Measurements from ENCODE around the gene USP3. TPM values are rescaled to one million over a fixed set of nuclear protein-coding genes. Genes with fewer than 3 reads are reported as not detected.

Gene USP3
- total and polyA plus RNA-seq, 2 of the 13 experiments (the other 11 are each of a cell fraction or from before 2014, with no cell fraction given), result 14.3 to 61.2 TPM

DNA sequence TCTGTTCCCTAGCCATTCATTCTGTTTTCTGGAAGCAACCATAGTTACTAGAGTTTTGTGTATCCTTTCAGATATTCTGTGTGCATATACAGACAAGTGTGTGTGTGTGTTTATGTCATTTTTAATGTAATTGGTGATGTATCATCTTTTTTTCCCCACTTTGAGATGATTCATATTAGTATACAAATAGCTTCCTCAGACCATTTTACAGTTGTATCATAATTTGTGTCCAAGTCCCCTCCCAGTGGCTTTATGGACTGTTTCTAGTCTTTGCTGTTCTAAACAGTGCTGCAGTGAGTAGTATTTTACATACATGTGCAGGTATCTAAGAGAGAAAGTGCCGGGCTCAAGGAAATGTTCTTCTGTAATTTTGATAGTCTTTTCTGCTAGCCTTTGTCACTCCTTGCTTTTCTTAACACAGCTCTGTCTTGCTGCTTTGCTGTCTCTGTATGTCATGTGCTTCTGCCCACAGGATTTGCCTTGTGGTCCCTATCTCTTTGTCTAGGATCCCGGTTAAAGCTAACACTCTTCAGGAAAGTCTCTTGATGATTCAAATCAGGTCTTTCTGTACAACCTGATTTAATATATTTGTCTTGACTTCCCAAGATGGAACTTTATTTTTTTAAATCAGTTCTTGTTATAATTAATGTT, 61.3 kb downstream of the USP3 start (continued):
- TF ChIP-seq, protein P1, sequence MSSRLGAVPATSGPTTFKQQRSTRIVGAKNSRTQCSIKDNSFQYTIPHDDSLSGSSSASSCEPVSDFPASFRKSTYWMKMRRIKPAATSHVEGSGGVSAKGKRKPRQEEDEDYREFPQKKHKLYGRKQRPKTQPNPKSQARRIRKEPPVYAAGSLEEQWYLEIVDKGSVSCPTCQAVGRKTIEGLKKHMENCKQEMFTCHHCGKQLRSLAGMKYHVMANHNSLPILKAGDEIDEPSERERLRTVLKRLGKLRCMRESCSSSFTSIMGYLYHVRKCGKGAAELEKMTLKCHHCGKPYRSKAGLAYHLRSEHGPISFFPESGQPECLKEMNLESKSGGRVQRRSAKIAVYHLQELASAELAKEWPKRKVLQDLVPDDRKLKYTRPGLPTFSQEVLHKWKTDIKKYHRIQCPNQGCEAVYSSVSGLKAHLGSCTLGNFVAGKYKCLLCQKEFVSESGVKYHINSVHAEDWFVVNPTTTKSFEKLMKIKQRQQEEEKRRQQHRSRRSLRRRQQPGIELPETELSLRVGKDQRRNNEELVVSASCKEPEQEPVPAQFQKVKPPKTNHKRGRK (CRISPR knock-in tag; IDR thresholded peaks at IDR 0.05), result no peak
- TF ChIP-seq, protein P2, sequence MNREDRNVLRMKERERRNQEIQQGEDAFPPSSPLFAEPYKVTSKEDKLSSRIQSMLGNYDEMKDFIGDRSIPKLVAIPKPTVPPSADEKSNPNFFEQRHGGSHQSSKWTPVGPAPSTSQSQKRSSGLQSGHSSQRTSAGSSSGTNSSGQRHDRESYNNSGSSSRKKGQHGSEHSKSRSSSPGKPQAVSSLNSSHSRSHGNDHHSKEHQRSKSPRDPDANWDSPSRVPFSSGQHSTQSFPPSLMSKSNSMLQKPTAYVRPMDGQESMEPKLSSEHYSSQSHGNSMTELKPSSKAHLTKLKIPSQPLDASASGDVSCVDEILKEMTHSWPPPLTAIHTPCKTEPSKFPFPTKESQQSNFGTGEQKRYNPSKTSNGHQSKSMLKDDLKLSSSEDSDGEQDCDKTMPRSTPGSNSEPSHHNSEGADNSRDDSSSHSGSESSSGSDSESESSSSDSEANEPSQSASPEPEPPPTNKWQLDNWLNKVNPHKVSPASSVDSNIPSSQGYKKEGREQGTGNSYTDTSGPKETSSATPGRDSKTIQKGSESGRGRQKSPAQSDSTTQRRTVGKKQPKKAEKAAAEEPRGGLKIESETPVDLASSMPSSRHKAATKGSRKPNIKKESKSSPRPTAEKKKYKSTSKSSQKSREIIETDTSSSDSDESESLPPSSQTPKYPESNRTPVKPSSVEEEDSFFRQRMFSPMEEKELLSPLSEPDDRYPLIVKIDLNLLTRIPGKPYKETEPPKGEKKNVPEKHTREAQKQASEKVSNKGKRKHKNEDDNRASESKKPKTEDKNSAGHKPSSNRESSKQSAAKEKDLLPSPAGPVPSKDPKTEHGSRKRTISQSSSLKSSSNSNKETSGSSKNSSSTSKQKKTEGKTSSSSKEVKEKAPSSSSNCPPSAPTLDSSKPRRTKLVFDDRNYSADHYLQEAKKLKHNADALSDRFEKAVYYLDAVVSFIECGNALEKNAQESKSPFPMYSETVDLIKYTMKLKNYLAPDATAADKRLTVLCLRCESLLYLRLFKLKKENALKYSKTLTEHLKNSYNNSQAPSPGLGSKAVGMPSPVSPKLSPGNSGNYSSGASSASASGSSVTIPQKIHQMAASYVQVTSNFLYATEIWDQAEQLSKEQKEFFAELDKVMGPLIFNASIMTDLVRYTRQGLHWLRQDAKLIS (CRISPR knock-in tag; IDR thresholded peaks at IDR 0.05), result no peak
- TF ChIP-seq ZNF619 (CRISPR knock-in tag; IDR thresholded peaks at IDR 0.05) (no peak), RBM22 (optimal IDR thresholded peaks at IDR 0.05; ENCODE audit: low read length) (no peak)
- TF ChIP-seq, protein P3, sequence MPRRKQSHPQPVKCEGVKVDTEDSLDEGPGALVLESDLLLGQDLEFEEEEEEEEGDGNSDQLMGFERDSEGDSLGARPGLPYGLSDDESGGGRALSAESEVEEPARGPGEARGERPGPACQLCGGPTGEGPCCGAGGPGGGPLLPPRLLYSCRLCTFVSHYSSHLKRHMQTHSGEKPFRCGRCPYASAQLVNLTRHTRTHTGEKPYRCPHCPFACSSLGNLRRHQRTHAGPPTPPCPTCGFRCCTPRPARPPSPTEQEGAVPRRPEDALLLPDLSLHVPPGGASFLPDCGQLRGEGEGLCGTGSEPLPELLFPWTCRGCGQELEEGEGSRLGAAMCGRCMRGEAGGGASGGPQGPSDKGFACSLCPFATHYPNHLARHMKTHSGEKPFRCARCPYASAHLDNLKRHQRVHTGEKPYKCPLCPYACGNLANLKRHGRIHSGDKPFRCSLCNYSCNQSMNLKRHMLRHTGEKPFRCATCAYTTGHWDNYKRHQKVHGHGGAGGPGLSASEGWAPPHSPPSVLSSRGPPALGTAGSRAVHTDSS (CRISPR knock-in tag; conservative IDR thresholded peaks at IDR 0.05), result no peak
- TF ChIP-seq, protein P4, sequence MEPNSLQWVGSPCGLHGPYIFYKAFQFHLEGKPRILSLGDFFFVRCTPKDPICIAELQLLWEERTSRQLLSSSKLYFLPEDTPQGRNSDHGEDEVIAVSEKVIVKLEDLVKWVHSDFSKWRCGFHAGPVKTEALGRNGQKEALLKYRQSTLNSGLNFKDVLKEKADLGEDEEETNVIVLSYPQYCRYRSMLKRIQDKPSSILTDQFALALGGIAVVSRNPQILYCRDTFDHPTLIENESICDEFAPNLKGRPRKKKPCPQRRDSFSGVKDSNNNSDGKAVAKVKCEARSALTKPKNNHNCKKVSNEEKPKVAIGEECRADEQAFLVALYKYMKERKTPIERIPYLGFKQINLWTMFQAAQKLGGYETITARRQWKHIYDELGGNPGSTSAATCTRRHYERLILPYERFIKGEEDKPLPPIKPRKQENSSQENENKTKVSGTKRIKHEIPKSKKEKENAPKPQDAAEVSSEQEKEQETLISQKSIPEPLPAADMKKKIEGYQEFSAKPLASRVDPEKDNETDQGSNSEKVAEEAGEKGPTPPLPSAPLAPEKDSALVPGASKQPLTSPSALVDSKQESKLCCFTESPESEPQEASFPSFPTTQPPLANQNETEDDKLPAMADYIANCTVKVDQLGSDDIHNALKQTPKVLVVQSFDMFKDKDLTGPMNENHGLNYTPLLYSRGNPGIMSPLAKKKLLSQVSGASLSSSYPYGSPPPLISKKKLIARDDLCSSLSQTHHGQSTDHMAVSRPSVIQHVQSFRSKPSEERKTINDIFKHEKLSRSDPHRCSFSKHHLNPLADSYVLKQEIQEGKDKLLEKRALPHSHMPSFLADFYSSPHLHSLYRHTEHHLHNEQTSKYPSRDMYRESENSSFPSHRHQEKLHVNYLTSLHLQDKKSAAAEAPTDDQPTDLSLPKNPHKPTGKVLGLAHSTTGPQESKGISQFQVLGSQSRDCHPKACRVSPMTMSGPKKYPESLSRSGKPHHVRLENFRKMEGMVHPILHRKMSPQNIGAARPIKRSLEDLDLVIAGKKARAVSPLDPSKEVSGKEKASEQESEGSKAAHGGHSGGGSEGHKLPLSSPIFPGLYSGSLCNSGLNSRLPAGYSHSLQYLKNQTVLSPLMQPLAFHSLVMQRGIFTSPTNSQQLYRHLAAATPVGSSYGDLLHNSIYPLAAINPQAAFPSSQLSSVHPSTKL (CRISPR knock-in tag; IDR thresholded peaks at IDR 0.05), result no peak

All from HepG2 (cell line).